ENCODE results near the gene CISD2.
"Not testable (repeated sequence)": the region's sequence is repeated elsewhere in the genome, so short reads cannot be mapped to it uniquely, and the experiment has no call there.

Gene CISD2

GRCh38 chr4:102868781-102869568 is at the start of gene CISD2:
TSS of gene CISD2 (plus strand) at chr4:102868992. CDS start at chr4:102869085, 93 bp downstream.
- DNase-seq (ENCODE audit: low read depth in 2 of 2): peak; percentile 78 to 83

GRCh38 chr4:102819100-102819499 is 49.7 kb upstream of the CISD2 start:
- not testable (repeated sequence) for DNase-seq (ENCODE audit: low read depth in 2 of 2)

- no peak for DNase-seq (ENCODE audit: low read depth in 2 of 2)
Measured at GRCh38 chr4:102819588-102820365, 49.0 kb upstream of the CISD2 start.

GRCh38 chr4:102823464-102823863 is 45.3 kb upstream of the CISD2 start:
- DNase-seq (ENCODE audit: low read depth in 2 of 2): no peak

DNA sequence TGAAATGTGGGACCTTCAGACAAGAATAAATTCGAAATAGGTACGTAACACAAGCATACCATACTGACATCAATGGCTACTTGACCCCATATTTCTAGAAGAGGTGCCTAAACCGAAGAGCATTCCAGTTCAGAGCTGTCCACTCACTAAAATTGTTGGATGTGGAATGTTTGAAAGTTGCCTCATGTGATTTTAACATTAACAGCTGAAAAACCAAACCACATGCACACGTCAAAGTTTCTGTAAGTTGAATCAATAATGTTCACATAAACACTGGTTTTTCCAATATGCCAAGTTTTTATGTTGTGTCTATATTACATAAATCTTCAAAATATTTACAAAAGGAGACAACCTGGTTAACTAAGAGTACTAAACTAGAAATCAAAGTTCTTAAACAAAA is 44.9 kb upstream of the CISD2 start:
- DNase-seq (ENCODE audit: low read depth in 2 of 2): no peak

- DNase-seq (ENCODE audit: low read depth in 2 of 2): no peak
Measured at GRCh38 chr4:102824398-102824797, 44.4 kb upstream of the CISD2 start.

- no peak for DNase-seq (ENCODE audit: low read depth in 2 of 2)
Measured at GRCh38 chr4:102825261-102826091, 43.3 kb upstream of the CISD2 start.

- DNase-seq (ENCODE audit: low read depth in 2 of 2): no peak
Measured at GRCh38 chr4:102826105-102826889, 42.5 kb upstream of the CISD2 start.

- DNase-seq (ENCODE audit: low read depth in 2 of 2): peak; percentile 91 to 92
Measured at GRCh38 chr4:102826890-102827673, 41.7 kb upstream of the CISD2 start, which contains the start of gene UBE2D3. TSS of gene UBE2D3 (minus strand) at chr4:102827551. CDS start at chr4:102826508, 1,043 bp downstream.

- DNase-seq (ENCODE audit: low read depth in 2 of 2): peak; percentile 97 to 98
Measured at GRCh38 chr4:102827674-102828496, 40.9 kb upstream of the CISD2 start.

- DNase-seq (ENCODE audit: low read depth in 2 of 2): no peak
Measured at GRCh38 chr4:102828497-102828808, 40.3 kb upstream of the CISD2 start.

- no peak for DNase-seq (ENCODE audit: low read depth in 2 of 2)
Measured at GRCh38 chr4:102829803-102830202, 39.0 kb upstream of the CISD2 start.

DNA sequence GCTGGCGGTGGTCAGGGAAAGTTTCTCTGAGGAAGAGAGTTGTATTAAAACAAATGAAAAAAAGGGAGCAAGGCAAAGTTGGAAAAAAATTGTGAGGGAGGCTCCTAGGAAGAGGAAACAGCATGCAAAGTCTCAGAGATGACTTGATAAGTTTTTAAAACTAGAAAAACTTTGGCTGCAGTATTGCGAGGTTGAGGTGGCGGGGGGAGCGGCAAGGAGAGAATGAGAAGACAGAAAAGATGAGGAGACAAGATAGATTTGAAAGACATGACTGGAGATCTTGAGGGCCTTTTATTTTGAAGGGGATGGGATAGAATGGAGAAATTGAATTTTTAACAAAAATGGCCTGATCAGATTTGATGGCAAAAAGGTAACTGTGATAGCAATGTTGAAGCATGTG is 36.7 kb upstream of the CISD2 start:
- no peak for DNase-seq (ENCODE audit: low read depth in 2 of 2)

DNA sequence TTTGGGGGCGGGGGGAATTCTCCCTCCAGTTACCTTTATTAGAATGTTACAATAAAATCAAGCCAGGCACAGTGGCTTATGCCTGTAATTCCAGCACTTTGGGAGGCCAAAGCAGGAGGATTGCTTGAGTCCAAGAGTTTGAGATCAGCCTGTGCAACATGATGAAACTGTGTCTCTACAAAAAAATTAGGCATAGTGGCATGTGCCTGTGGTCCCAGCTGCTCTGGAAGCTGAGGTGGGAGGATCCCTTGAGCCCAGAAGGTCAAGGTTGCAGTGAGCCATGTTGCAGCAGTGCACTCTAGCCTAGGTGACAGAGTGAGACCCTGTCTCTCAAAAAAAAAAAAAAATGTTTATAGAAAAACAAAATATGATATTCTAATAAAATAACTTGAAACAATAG is 36.1 kb upstream of the CISD2 start:
- DNase-seq (ENCODE audit: low read depth in 2 of 2): no peak

GRCh38 chr4:102836596-102836995 is 32.2 kb upstream of the CISD2 start:
- DNase-seq (ENCODE audit: low read depth in 2 of 2): no peak

DNA sequence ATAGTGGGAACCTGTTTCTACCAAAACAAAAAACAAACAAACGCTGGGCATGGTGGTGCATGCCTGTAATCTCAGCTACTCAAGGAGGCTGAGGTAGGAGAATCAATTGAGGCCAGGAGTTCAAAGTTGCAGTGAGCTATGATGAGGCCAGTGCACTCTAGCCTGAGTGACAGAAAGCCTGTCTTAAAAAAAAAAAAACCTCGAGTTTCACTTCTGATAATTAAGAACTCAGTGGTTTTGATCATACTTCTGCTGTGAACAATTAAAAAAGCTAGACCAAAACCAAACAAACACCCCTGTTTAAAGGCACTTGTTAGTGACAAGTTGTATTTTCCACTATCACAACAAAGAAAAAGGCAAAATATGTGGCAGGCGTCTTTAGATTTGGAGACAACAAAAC is 26.4 kb upstream of the CISD2 start:
- no peak for DNase-seq (ENCODE audit: low read depth in 2 of 2)

GRCh38 chr4:102843273-102843672 is 25.5 kb upstream of the CISD2 start:
- no peak for DNase-seq (ENCODE audit: low read depth in 2 of 2)

GRCh38 chr4:102843938-102844337 is 24.9 kb upstream of the CISD2 start:
- no peak for DNase-seq (ENCODE audit: low read depth in 2 of 2)

GRCh38 chr4:102847687-102848086 is 21.1 kb upstream of the CISD2 start:
- DNase-seq (ENCODE audit: low read depth in 2 of 2): no peak
